Mesendoderm (in vitro differentiated cells): ENCODE data around the gene MISP.

Experiments used
- DNase-seq: peaks from one replicate; pipeline ENCODE4 v3.0.0; 2013
- H2AK5ac ChIP-seq: 2 replicates; pipeline ENCODE4 v1.6.1; 2013; ENCODE audit warnings: low read length, inconsistent platforms
- H2BK120ac ChIP-seq: 2 replicates; pipeline ENCODE4 v1.6.1; 2013; ENCODE audit warnings: low read depth, mild to moderate bottlenecking, low read length, moderate library complexity, mixed read lengths
- H2BK15ac ChIP-seq: replicated peaks from 2 replicates; pipeline ENCODE4 v1.6.1; 2013; ENCODE audit warnings: low read depth, mild to moderate bottlenecking, moderate library complexity
- H2BK5ac ChIP-seq: 2 replicates; pipeline ENCODE4 v1.6.1; 2013; ENCODE audit warnings: low read length, inconsistent platforms
- H3K18ac ChIP-seq: 2 replicates; pipeline ENCODE4 v1.6.1; 2013; ENCODE audit warnings: mild to moderate bottlenecking, low read length, mixed read lengths
- H3K23ac ChIP-seq: one replicate; pipeline ENCODE4 v1.6.1; 2013; ENCODE audit warnings: low read length
- H3K27ac ChIP-seq: 2 replicates; pipeline ENCODE4 v1.5.1; 2013; ENCODE audit warnings: low read depth, mild to moderate bottlenecking, inconsistent platforms, low read length, moderate library complexity
- H3K27me3 ChIP-seq: 2 replicates; pipeline ENCODE4 v1.6.1; 2013; ENCODE audit warnings: low read length, control low read depth, mild to moderate bottlenecking, inconsistent platforms; ENCODE audit not compliant: insufficient read depth, poor library complexity
- H3K36me3 ChIP-seq: 2 replicates; pipeline ENCODE4 v1.6.1; 2013; ENCODE audit warnings: low read length, inconsistent platforms; ENCODE audit not compliant: control insufficient read depth, insufficient read depth
- H3K4ac ChIP-seq: one replicate; pipeline ENCODE4 v1.6.1; 2013; ENCODE audit warnings: low read depth, mild to moderate bottlenecking, low read length, moderate library complexity
- H3K4me1 ChIP-seq: 2 replicates; pipeline ENCODE4 v1.6.1; 2013; ENCODE audit warnings: low read depth, low read length, inconsistent platforms; ENCODE audit not compliant: control insufficient read depth
- H3K4me2 ChIP-seq: 2 replicates; pipeline ENCODE4 v1.6.1; 2013; ENCODE audit warnings: low read length
- H3K4me3 ChIP-seq: 2 replicates; pipeline ENCODE4 v1.5.1; 2013; ENCODE audit warnings: mild to moderate bottlenecking, low read length
- H3K56ac ChIP-seq: one replicate; pipeline ENCODE4 v1.6.1; 2013; ENCODE audit warnings: low read length
- H3K79me1 ChIP-seq: 2 replicates; pipeline ENCODE4 v1.6.1; 2013; ENCODE audit warnings: low read length, inconsistent platforms
- H3K79me2 ChIP-seq: 2 replicates; pipeline ENCODE4 v1.6.1; 2013; ENCODE audit warnings: mild to moderate bottlenecking, low read length; ENCODE audit not compliant: control insufficient read depth, insufficient read depth
- H3K9ac ChIP-seq: 2 replicates; pipeline ENCODE4 v1.6.1; 2013; ENCODE audit warnings: low read length, inconsistent platforms
- H4K5ac ChIP-seq: one replicate; pipeline ENCODE4 v1.6.1; 2013; ENCODE audit warnings: low read length
- H4K8ac ChIP-seq: one replicate; pipeline ENCODE4 v1.6.1; 2013; ENCODE audit warnings: low read depth, mild to moderate bottlenecking, control low read depth, low read length, moderate library complexity
- WGBS: extraction: QIAGEN DNeasy Blood & Tissue Kit; methylation state at CpG from one replicate; pipeline ENCODE4 v1.1.7; 2013; ENCODE audit warnings: low lambda C conversion rate, missing lambda C conversion rate; ENCODE audit not compliant: insufficient coverage; ENCODE audit errors: extremely low coverage; 5-methylcytosine and 5-hydroxymethylcytosine counted together

The MISP gene

GRCh38 chr19:772730-773436 lies 22.0 kb downstream of the MISP start:
- WGBS, result no CpG with 5 or more reads among the region's 18 CpGs
- Histone ChIP-seq H3K56ac (no peak overlapping the region), H3K23ac (no peak overlapping the region), H3K4ac (no peak overlapping the region), H2BK120ac (no peak overlapping the region), H3K27ac (no peak overlapping the region), H3K4me1 (no peaks in the 10 kb centered on the region), H3K27me3 (no peaks in the 10 kb centered on the region), H3K36me3 (no peaks in the 10 kb centered on the region), H3K18ac (no peak overlapping the region), H2BK15ac (no peak overlapping the region), H2AK5ac (no peak overlapping the region), H3K79me2 (no peaks in the 10 kb centered on the region), H3K4me3 (no peak overlapping the region), H2BK5ac (no peak overlapping the region), H4K5ac (no peak overlapping the region), H3K79me1 (no peaks in the 10 kb centered on the region), H3K9ac (no peak overlapping the region), H4K8ac (no peak overlapping the region), H3K4me2 (no peak overlapping the region)
- peak; percentile 53 for DNase-seq

- no peak overlapping the region for H3K4ac ChIP-seq
- H4K8ac ChIP-seq, result no peak overlapping the region
- H2BK5ac ChIP-seq, result no peak overlapping the region
- H3K79me1 ChIP-seq, result no peaks in the 10 kb centered on the region
- H3K4me2 ChIP-seq, result no peak overlapping the region
- no CpG with 5 or more reads among the region's 18 CpGs for WGBS
- DNase-seq, result no peak
- H3K23ac ChIP-seq, result no peak overlapping the region
- no peak overlapping the region for H3K4me3 ChIP-seq
- H3K27me3 ChIP-seq, result no peaks in the 10 kb centered on the region
- H3K9ac ChIP-seq, result no peak overlapping the region
- H2AK5ac ChIP-seq, result no peak overlapping the region
- no peaks in the 10 kb centered on the region for H3K4me1 ChIP-seq
- no peak overlapping the region for H3K18ac ChIP-seq
- H3K27ac ChIP-seq, result no peak overlapping the region
- H2BK15ac ChIP-seq, result no peak overlapping the region
- no peak overlapping the region for H4K5ac ChIP-seq
- H3K56ac ChIP-seq, result no peak overlapping the region
- H3K36me3 ChIP-seq, result no peaks in the 10 kb centered on the region
- H3K79me2 ChIP-seq, result no peaks in the 10 kb centered on the region
- H2BK120ac ChIP-seq, result no peak overlapping the region
Observed at GRCh38 chr19:776549-776948, 25.6 kb downstream of the MISP start.

- H3K79me1 ChIP-seq, result no peaks in the 10 kb centered on the region
- no peaks in the 10 kb centered on the region for H3K4me1 ChIP-seq
- H4K8ac ChIP-seq, result no peak overlapping the region
- H3K27ac ChIP-seq, result no peak overlapping the region
- no peak overlapping the region for H4K5ac ChIP-seq
- WGBS, result no CpG with 5 or more reads among the region's 36 CpGs
- no peak overlapping the region for H3K9ac ChIP-seq
- no peak overlapping the region for H3K4me3 ChIP-seq
- H3K4me2 ChIP-seq, result no peak overlapping the region
- H3K4ac ChIP-seq, result no peak overlapping the region
- H3K79me2 ChIP-seq, result no peaks in the 10 kb centered on the region
- no peak overlapping the region for H2BK15ac ChIP-seq
- no peak overlapping the region for H3K18ac ChIP-seq
- no peak overlapping the region for H3K56ac ChIP-seq
- H2BK120ac ChIP-seq, result no peak overlapping the region
- H2AK5ac ChIP-seq, result no peak overlapping the region
- no peak overlapping the region for H2BK5ac ChIP-seq
- no peak overlapping the region for H3K23ac ChIP-seq
- no peaks in the 10 kb centered on the region for H3K27me3 ChIP-seq
- no peaks in the 10 kb centered on the region for H3K36me3 ChIP-seq
- peak; percentile 60 for DNase-seq
Observed at GRCh38 chr19:778910-779653, 28.2 kb downstream of the MISP start.

GRCh38 chr19:780935-781334 lies 30.0 kb downstream of the MISP start:
- H3K79me1 ChIP-seq, result peaks cover 2% of the 10 kb centered on the region
- no peak overlapping the region for H2BK5ac ChIP-seq
- no peak overlapping the region for H3K23ac ChIP-seq
- H3K27ac ChIP-seq, result no peak overlapping the region
- no peaks in the 10 kb centered on the region for H3K4me1 ChIP-seq
- WGBS, result no CpG with 5 or more reads among the region's 15 CpGs
- H3K56ac ChIP-seq, result peak overlapping the region; percentile 42
- no peak overlapping the region for H3K4ac ChIP-seq
- no peaks in the 10 kb centered on the region for H3K36me3 ChIP-seq
- H3K4me2 ChIP-seq, result no peak overlapping the region
- H2AK5ac ChIP-seq, result no peak overlapping the region
- no peak overlapping the region for H3K4me3 ChIP-seq
- no peaks in the 10 kb centered on the region for H3K27me3 ChIP-seq
- no peak overlapping the region for H3K9ac ChIP-seq
- H2BK120ac ChIP-seq, result no peak overlapping the region
- no peak overlapping the region for H4K8ac ChIP-seq
- no peak overlapping the region for H2BK15ac ChIP-seq
- H3K79me2 ChIP-seq, result peaks cover 1% of the 10 kb centered on the region
- DNase-seq, result no peak
- no peak overlapping the region for H4K5ac ChIP-seq
- H3K18ac ChIP-seq, result no peak overlapping the region

- H3K36me3 ChIP-seq, result no peaks in the 10 kb centered on the region
- no peaks in the 10 kb centered on the region for H3K4me1 ChIP-seq
- peak overlapping the region; percentile 46 for H3K4ac ChIP-seq
- peaks cover 2% of the 10 kb centered on the region for H3K79me1 ChIP-seq
- H4K8ac ChIP-seq, result no peak overlapping the region
- H3K4me3 ChIP-seq, result no peak overlapping the region
- H3K4me2 ChIP-seq, result peak overlapping the region; percentile 21
- H3K23ac ChIP-seq, result peak overlapping the region; percentile 80
- H3K27ac ChIP-seq, result peak overlapping the region; percentile 74
- peak overlapping the region; percentile 39 for H3K9ac ChIP-seq
- no peak overlapping the region for H2BK5ac ChIP-seq
- DNase-seq, result no peak
- no peaks in the 10 kb centered on the region for H3K27me3 ChIP-seq
- peak overlapping the region; percentile 32 for H2AK5ac ChIP-seq
- H3K56ac ChIP-seq, result peak overlapping the region; percentile 86
- H4K5ac ChIP-seq, result no peak overlapping the region
- H2BK15ac ChIP-seq, result no peak overlapping the region
- peak overlapping the region; percentile 51 for H3K18ac ChIP-seq
- H2BK120ac ChIP-seq, result peak overlapping the region; percentile 14
- no CpG with 5 or more reads among the region's 19 CpGs for WGBS
- H3K79me2 ChIP-seq, result peaks cover 1% of the 10 kb centered on the region
Observed at GRCh38 chr19:781800-782184, 30.9 kb downstream of the MISP start.
